ENCODE measurements around the gene SMIM9.

Gene SMIM9

GRCh38 chrX:154776753-154777152, 57.7 kb downstream of the SMIM9 start:
- no peak for DNase-seq

GRCh38 chrX:154775419-154776349, 58.8 kb downstream of the SMIM9 start:
- DNase-seq = no peak

GRCh38 chrX:154774622-154775021, 59.8 kb downstream of the SMIM9 start:
- no peak for DNase-seq

All from right hindlimb (tissue), 1 donor.